ENCODE measurements around the gene WASHC4.

The WASHC4 gene

GRCh38 chr12:105071981-105072380 is 35.5 kb upstream of the WASHC4 start:
- H3K9me2 ChIP-seq (ENCODE audit: low read depth, low read length): no peaks in the 10 kb centered on the region
- no peaks in the 10 kb centered on the region for H3K36me3 ChIP-seq (ENCODE audit: insufficient read depth, low read length)
- no peak overlapping the region for H3K4me3 ChIP-seq (ENCODE audit: low read depth, low read length, poor library complexity, severe bottlenecking)
- no peaks in the 10 kb centered on the region for H3K9me3 ChIP-seq (ENCODE audit: low read length)
- H4K20me1 ChIP-seq (ENCODE audit: insufficient read depth, low read length): no peaks in the 10 kb centered on the region
- TF ChIP-seq CTCF (IDR thresholded peaks at IDR 0.05; ENCODE audit: low read length): no peak
- TF ChIP-seq EZH2 (IDR thresholded peaks at IDR 0.05; ENCODE audit: borderline replicate concordance, low read length): no peak
- no peak overlapping the region for H3K9ac ChIP-seq (ENCODE audit: low read length)
- no peak overlapping the region for H2AFZ ChIP-seq (ENCODE audit: low read length)
- H3K27me3 ChIP-seq (ENCODE audit: insufficient read depth, low read length): no peaks in the 10 kb centered on the region
- H3K79me2 ChIP-seq (ENCODE audit: insufficient read depth, low read length): no peaks in the 10 kb centered on the region
- no peak overlapping the region for H3K4me2 ChIP-seq (ENCODE audit: low read length)
- H3K27ac ChIP-seq (ENCODE audit: low read depth, low read length, poor library complexity, severe bottlenecking): no peak overlapping the region
- no peaks in the 10 kb centered on the region for H3F3A ChIP-seq (ENCODE audit: insufficient read depth, low read length)
- H3K4me1 ChIP-seq (ENCODE audit: insufficient read depth, low read length, severe bottlenecking): no peaks in the 10 kb centered on the region

- H3K36me3 ChIP-seq (ENCODE audit: insufficient read depth, low read length): no peaks in the 10 kb centered on the region
- H3K9me2 ChIP-seq (ENCODE audit: low read depth, low read length): no peaks in the 10 kb centered on the region
- TF ChIP-seq CTCF (IDR thresholded peaks at IDR 0.05; ENCODE audit: low read length): no peak
- TF ChIP-seq EZH2 (IDR thresholded peaks at IDR 0.05; ENCODE audit: borderline replicate concordance, low read length): no peak
- H3K27me3 ChIP-seq (ENCODE audit: insufficient read depth, low read length): no peaks in the 10 kb centered on the region
- H2AFZ ChIP-seq (ENCODE audit: low read length): no peak overlapping the region
- H3K4me2 ChIP-seq (ENCODE audit: low read length): no peak overlapping the region
- H4K20me1 ChIP-seq (ENCODE audit: insufficient read depth, low read length): no peaks in the 10 kb centered on the region
- no peaks in the 10 kb centered on the region for H3K9me3 ChIP-seq (ENCODE audit: low read length)
- H3F3A ChIP-seq (ENCODE audit: insufficient read depth, low read length): no peaks in the 10 kb centered on the region
- H3K27ac ChIP-seq (ENCODE audit: low read depth, low read length, poor library complexity, severe bottlenecking): no peak overlapping the region
- no peak overlapping the region for H3K9ac ChIP-seq (ENCODE audit: low read length)
- H3K4me3 ChIP-seq (ENCODE audit: low read depth, low read length, poor library complexity, severe bottlenecking): no peak overlapping the region
- no peaks in the 10 kb centered on the region for H3K79me2 ChIP-seq (ENCODE audit: insufficient read depth, low read length)
- no peaks in the 10 kb centered on the region for H3K4me1 ChIP-seq (ENCODE audit: insufficient read depth, low read length, severe bottlenecking)
These were observed 34.5 kb upstream of the WASHC4 start for GRCh38 chr12:105072888-105073488.

- Histone ChIP-seq H3K27me3 (ENCODE audit: insufficient read depth, low read length) (no peaks in the 10 kb centered on the region), H3F3A (ENCODE audit: insufficient read depth, low read length) (no peaks in the 10 kb centered on the region), H3K27ac (ENCODE audit: low read depth, low read length, poor library complexity, severe bottlenecking) (no peak overlapping the region), H3K4me3 (ENCODE audit: low read depth, low read length, poor library complexity, severe bottlenecking) (no peak overlapping the region), H4K20me1 (ENCODE audit: insufficient read depth, low read length) (no peaks in the 10 kb centered on the region), H3K9me2 (ENCODE audit: low read depth, low read length) (no peaks in the 10 kb centered on the region), H3K9ac (ENCODE audit: low read length) (no peak overlapping the region), H3K4me2 (ENCODE audit: low read length) (no peak overlapping the region), H3K4me1 (ENCODE audit: insufficient read depth, low read length, severe bottlenecking) (no peaks in the 10 kb centered on the region), H2AFZ (ENCODE audit: low read length) (no peak overlapping the region), H3K36me3 (ENCODE audit: insufficient read depth, low read length) (no peaks in the 10 kb centered on the region), H3K9me3 (ENCODE audit: low read length) (no peaks in the 10 kb centered on the region), H3K79me2 (ENCODE audit: insufficient read depth, low read length) (no peaks in the 10 kb centered on the region)
- no peak for TF ChIP-seq CTCF (IDR thresholded peaks at IDR 0.05; ENCODE audit: low read length)
- TF ChIP-seq EZH2 (IDR thresholded peaks at IDR 0.05; ENCODE audit: borderline replicate concordance, low read length): no peak
These were observed 31.4 kb upstream of the WASHC4 start for GRCh38 chr12:105076098-105076497.
